Measurements from ENCODE around the gene GP9. TPM values are rescaled to one million over a fixed set of nuclear protein-coding genes. Genes with fewer than 3 reads are reported as not detected.

The GP9 gene
- total RNA-seq, 1 experiment from 2014 or later = not detected

DNA sequence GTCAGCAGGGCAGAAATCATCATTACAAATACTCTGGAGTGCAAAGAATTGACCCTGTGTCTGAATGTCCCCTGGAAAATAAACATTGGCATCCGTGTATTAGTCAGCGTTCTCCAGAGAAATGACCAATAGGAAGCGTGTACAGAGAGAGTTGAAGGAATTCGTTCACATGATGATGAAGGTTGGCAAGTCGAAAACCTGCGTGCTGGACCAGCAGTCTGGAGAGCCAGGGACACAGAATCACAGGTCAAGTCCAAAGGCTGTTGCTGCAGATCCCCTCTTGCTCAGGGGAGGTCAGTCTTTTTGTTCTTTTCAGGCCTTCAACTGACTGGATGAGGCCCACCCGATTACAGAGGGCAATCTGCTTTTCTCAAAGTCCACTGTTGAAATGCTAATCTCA is 16.6 kb downstream of the GP9 start:
- Histone ChIP-seq H3K79me2 (ENCODE audit: low read depth) (no peaks in the 10 kb centered on the region), H3F3A (ENCODE audit: insufficient read depth, low read depth) (no peaks in the 10 kb centered on the region), H3K9me2 (ENCODE audit: insufficient read depth) (no peaks in the 10 kb centered on the region), H3K27ac (no peak overlapping the region), H3K4me3 (no peak overlapping the region), H3K36me3 (ENCODE audit: low read depth) (no peaks in the 10 kb centered on the region), H3K9me3 (ENCODE audit: insufficient read depth, low read depth) (no peaks in the 10 kb centered on the region), H4K20me1 (ENCODE audit: insufficient read depth) (no peaks in the 10 kb centered on the region), H2AFZ (no peak overlapping the region), H3K27me3 (ENCODE audit: insufficient read depth, low read depth) (no peaks in the 10 kb centered on the region), H3K4me1 (replicated peaks; ENCODE audit: insufficient read depth) (no peaks in the 10 kb centered on the region), H3K4me2 (no peak overlapping the region)
- intact Hi-C loops (cut with micrococcal nuclease; ENCODE audit: unreplicated experiment) = no loop called here
- ChIA-PET CTCF (no interaction called here), POLR2A (ENCODE audit: unreplicated experiment) (interaction anchor here (0.6 kb wide), 1 partner anchor 41 kb away, joined by 3 read pairs; no protein-coding TSS in a partner anchor)
- no peak for DNase-seq
- BruUV-seq (replicated peaks) = no TSS peak
- TF ChIP-seq, protein P1, sequence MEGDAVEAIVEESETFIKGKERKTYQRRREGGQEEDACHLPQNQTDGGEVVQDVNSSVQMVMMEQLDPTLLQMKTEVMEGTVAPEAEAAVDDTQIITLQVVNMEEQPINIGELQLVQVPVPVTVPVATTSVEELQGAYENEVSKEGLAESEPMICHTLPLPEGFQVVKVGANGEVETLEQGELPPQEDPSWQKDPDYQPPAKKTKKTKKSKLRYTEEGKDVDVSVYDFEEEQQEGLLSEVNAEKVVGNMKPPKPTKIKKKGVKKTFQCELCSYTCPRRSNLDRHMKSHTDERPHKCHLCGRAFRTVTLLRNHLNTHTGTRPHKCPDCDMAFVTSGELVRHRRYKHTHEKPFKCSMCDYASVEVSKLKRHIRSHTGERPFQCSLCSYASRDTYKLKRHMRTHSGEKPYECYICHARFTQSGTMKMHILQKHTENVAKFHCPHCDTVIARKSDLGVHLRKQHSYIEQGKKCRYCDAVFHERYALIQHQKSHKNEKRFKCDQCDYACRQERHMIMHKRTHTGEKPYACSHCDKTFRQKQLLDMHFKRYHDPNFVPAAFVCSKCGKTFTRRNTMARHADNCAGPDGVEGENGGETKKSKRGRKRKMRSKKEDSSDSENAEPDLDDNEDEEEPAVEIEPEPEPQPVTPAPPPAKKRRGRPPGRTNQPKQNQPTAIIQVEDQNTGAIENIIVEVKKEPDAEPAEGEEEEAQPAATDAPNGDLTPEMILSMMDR (conservative IDR thresholded peaks at IDR 0.05) = no peak
- no peak for TF ChIP-seq EZH2 (IDR thresholded peaks at IDR 0.05; ENCODE audit: low read depth)

DNA sequence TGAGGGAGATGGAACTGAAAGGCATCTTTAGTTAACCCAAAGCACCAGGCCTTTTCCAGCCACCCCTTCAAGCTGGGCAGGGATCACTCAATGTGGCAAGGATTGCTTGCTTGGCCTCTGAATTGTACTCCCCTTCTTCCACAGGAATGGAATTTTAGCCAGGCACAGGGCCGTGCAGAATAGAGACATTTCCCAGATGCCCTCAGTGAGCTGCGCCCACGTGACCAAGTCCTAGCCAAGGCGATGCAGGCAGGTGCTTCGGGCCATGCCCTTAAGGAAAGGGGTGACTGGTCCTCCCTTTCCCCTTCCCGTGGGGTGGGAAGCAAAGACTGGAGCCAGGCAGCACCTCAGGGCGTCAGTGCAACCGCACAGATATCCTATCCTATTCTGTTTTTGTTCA is 17.9 kb downstream of the GP9 start:
- DNase-seq = no peak
- BruUV-seq (replicated peaks) = no TSS peak

DNA sequence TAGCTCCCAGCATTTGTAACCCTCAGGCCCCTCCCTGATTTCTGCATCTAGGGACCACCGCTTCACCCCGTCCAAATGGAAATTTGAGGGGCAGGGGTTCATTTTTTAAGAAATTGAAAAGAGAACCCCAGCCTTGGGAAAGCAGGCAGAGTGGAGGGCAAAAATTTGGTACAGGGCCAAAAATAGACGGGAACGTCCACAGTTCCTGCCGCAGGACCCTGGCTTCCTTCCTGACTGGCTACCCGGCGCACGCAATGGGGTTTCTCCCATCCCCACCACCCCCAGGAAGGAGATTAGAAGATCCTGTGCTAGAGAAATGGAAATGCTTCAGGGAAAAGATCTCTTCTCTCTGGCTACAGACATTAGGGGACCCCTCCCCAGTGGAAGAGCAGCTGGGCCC is 20.9 kb downstream of the GP9 start:
- no peak overlapping the region for H3K4me3 ChIP-seq
- POLR2A ChIA-PET (ENCODE audit: unreplicated experiment) = no interaction called here

More for the DNA sequence above, 17.9 kb downstream of the GP9 start:
- no peaks in the 10 kb centered on the region for H4K20me1 ChIP-seq (ENCODE audit: insufficient read depth)
- no peaks in the 10 kb centered on the region for H3K36me3 ChIP-seq (ENCODE audit: low read depth)
- H3K27ac ChIP-seq = no peak overlapping the region
- no peaks in the 10 kb centered on the region for H3K79me2 ChIP-seq (ENCODE audit: low read depth)
- no peaks in the 10 kb centered on the region for H3K9me2 ChIP-seq (ENCODE audit: insufficient read depth)
- no peak overlapping the region for H2AFZ ChIP-seq
- TF ChIP-seq, protein P1 (conservative IDR thresholded peaks at IDR 0.05) = no peak
- no peak for TF ChIP-seq EZH2 (IDR thresholded peaks at IDR 0.05; ENCODE audit: low read depth)
- H3K4me2 ChIP-seq = no peak overlapping the region
- H3K4me1 ChIP-seq (replicated peaks; ENCODE audit: insufficient read depth) = no peaks in the 10 kb centered on the region
- H3K4me3 ChIP-seq = no peak overlapping the region
- ChIA-PET POLR2A (ENCODE audit: unreplicated experiment) (interaction anchor here (0.9 kb wide), 1 partner anchor 62 kb away, joined by 3 read pairs; no protein-coding TSS in a partner anchor), CTCF (no interaction called here)
- H3F3A ChIP-seq (ENCODE audit: insufficient read depth, low read depth) = no peaks in the 10 kb centered on the region
- intact Hi-C loops (cut with micrococcal nuclease; ENCODE audit: unreplicated experiment) = no loop called here
- H3K9me3 ChIP-seq (ENCODE audit: insufficient read depth, low read depth) = no peaks in the 10 kb centered on the region
- H3K27me3 ChIP-seq (ENCODE audit: insufficient read depth, low read depth) = no peaks in the 10 kb centered on the region

More for the DNA sequence above, 20.9 kb downstream of the GP9 start:
- H2AFZ ChIP-seq = no peak overlapping the region
- DNase-seq = no peak
- H3K4me1 ChIP-seq (replicated peaks; ENCODE audit: insufficient read depth) = no peaks in the 10 kb centered on the region
- intact Hi-C loops (cut with micrococcal nuclease; ENCODE audit: unreplicated experiment) = no loop called here
- H3K27ac ChIP-seq = no peak overlapping the region
- no peaks in the 10 kb centered on the region for H4K20me1 ChIP-seq (ENCODE audit: insufficient read depth)
- no peaks in the 10 kb centered on the region for H3K79me2 ChIP-seq (ENCODE audit: low read depth)
- TF ChIP-seq, protein P1 (conservative IDR thresholded peaks at IDR 0.05) = no peak
- no peak for TF ChIP-seq EZH2 (IDR thresholded peaks at IDR 0.05; ENCODE audit: low read depth)
- H3F3A ChIP-seq (ENCODE audit: insufficient read depth, low read depth) = no peaks in the 10 kb centered on the region
- BruUV-seq (replicated peaks) = no TSS peak
- no peaks in the 10 kb centered on the region for H3K9me2 ChIP-seq (ENCODE audit: insufficient read depth)
- H3K4me2 ChIP-seq = no peak overlapping the region
- no peaks in the 10 kb centered on the region for H3K27me3 ChIP-seq (ENCODE audit: insufficient read depth, low read depth)
- CTCF ChIA-PET = no interaction called here
- H3K36me3 ChIP-seq (ENCODE audit: low read depth) = no peaks in the 10 kb centered on the region
- no peaks in the 10 kb centered on the region for H3K9me3 ChIP-seq (ENCODE audit: insufficient read depth, low read depth)
